Measurements from ENCODE around the gene NTM. TPM values are rescaled to one million over a fixed set of nuclear protein-coding genes. Genes with fewer than 3 reads are reported as not detected.

NTM gene
- total RNA-seq, 1 experiment from 2014 or later, result 15.8 TPM

GRCh38 chr11:131999084-131999483, 628.7 kb downstream of the NTM start:
- DNase-seq (ENCODE audit: low read depth), result no peak

GRCh38 chr11:131999955-132000354, 629.5 kb downstream of the NTM start:
- DNase-seq (ENCODE audit: low read depth), result no peak

- DNase-seq (ENCODE audit: low read depth), result no peak
Measured at GRCh38 chr11:132005887-132006286, 635.5 kb downstream of the NTM start.

GRCh38 chr11:132006884-132007580, 636.6 kb downstream of the NTM start:
- DNase-seq (ENCODE audit: low read depth), result no peak

- DNase-seq (ENCODE audit: low read depth), result no peak
Measured at GRCh38 chr11:132008226-132008625, 637.8 kb downstream of the NTM start.

GRCh38 chr11:132008872-132009271, 638.5 kb downstream of the NTM start:
- no peak for DNase-seq (ENCODE audit: low read depth)

- no peak for DNase-seq (ENCODE audit: low read depth)
Measured at GRCh38 chr11:132020001-132020400, 649.6 kb downstream of the NTM start.

- no peak for DNase-seq (ENCODE audit: low read depth)
Measured at GRCh38 chr11:132022285-132022684, 651.9 kb downstream of the NTM start.

GRCh38 chr11:132022733-132023478, 652.5 kb downstream of the NTM start:
- DNase-seq (ENCODE audit: low read depth), result no peak

GRCh38 chr11:132024587-132025295, 654.3 kb downstream of the NTM start:
- peak; percentile 91 for DNase-seq (ENCODE audit: low read depth)

- no peak for DNase-seq (ENCODE audit: low read depth)
Measured at GRCh38 chr11:132026746-132027145, 656.3 kb downstream of the NTM start.

- DNase-seq (ENCODE audit: low read depth), result peak; percentile 79
Measured at GRCh38 chr11:132028380-132029240, 658.2 kb downstream of the NTM start.

- no peak for DNase-seq (ENCODE audit: low read depth)
Measured at GRCh38 chr11:132030896-132031295, 660.5 kb downstream of the NTM start.

GRCh38 chr11:132032555-132032954, 662.1 kb downstream of the NTM start:
- DNase-seq (ENCODE audit: low read depth), result no peak

- DNase-seq (ENCODE audit: low read depth), result no peak
Measured at GRCh38 chr11:132033051-132033450, 662.6 kb downstream of the NTM start.

- no peak for DNase-seq (ENCODE audit: low read depth)
Measured at GRCh38 chr11:132035228-132035627, 664.8 kb downstream of the NTM start.

GRCh38 chr11:132035766-132036165, 665.4 kb downstream of the NTM start:
- DNase-seq (ENCODE audit: low read depth), result no peak

- DNase-seq (ENCODE audit: low read depth), result no peak
Measured at GRCh38 chr11:132036220-132036619, 665.8 kb downstream of the NTM start.

GRCh38 chr11:132036746-132037466, 666.5 kb downstream of the NTM start:
- no peak for DNase-seq (ENCODE audit: low read depth)

GRCh38 chr11:132037467-132037862, 667.0 kb downstream of the NTM start:
- no peak for DNase-seq (ENCODE audit: low read depth)

GRCh38 chr11:132037956-132038355, 667.5 kb downstream of the NTM start:
- no peak for DNase-seq (ENCODE audit: low read depth)
